ENCODE results near the gene TARS3.
"Not testable (repeated sequence)": the region's sequence is repeated elsewhere in the genome, so short reads cannot be mapped to it uniquely, and the experiment has no call there.

Gene TARS3

GRCh38 chr15:101657968-101658784, 66.1 kb downstream of the TARS3 start:
- H3K9ac ChIP-seq: no peak overlapping the region
- no peaks in the 10 kb centered on the region for H3K9me3 ChIP-seq (ENCODE audit: control insufficient read depth, low read length)
- no peaks in the 10 kb centered on the region for H3K79me2 ChIP-seq
- no peak overlapping the region for H3K27ac ChIP-seq
- no peak overlapping the region for H3K4me3 ChIP-seq (ENCODE audit: low read depth, low read length)
- no peaks in the 10 kb centered on the region for H3K4me1 ChIP-seq
- no peak for TF ChIP-seq CTCF (IDR thresholded peaks at IDR 0.05)
- H2AFZ ChIP-seq: no peak overlapping the region
- no peaks in the 10 kb centered on the region for H3K36me3 ChIP-seq (ENCODE audit: control insufficient read depth, insufficient read depth, low read length)
- H3K27me3 ChIP-seq (ENCODE audit: control insufficient read depth, insufficient read depth, low read length): no peaks in the 10 kb centered on the region
- peak overlapping the region; percentile 24 for H3K4me2 ChIP-seq (ENCODE audit: low read length)

- H3K36me3 ChIP-seq (ENCODE audit: control insufficient read depth, insufficient read depth, low read length): no peaks in the 10 kb centered on the region
- no peak overlapping the region for H2AFZ ChIP-seq
- H3K9ac ChIP-seq: no peak overlapping the region
- H3K4me2 ChIP-seq (ENCODE audit: low read length): no peak overlapping the region
- no peak overlapping the region for H3K4me3 ChIP-seq (ENCODE audit: low read depth, low read length)
- TF ChIP-seq CTCF (IDR thresholded peaks at IDR 0.05): no peak
- no peak overlapping the region for H3K27ac ChIP-seq
- no peaks in the 10 kb centered on the region for H3K79me2 ChIP-seq
- no peaks in the 10 kb centered on the region for H3K27me3 ChIP-seq (ENCODE audit: control insufficient read depth, insufficient read depth, low read length)
- H3K4me1 ChIP-seq: no peaks in the 10 kb centered on the region
- no peaks in the 10 kb centered on the region for H3K9me3 ChIP-seq (ENCODE audit: control insufficient read depth, low read length)
Measured at GRCh38 chr15:101657171-101657570, 67.1 kb downstream of the TARS3 start.

GRCh38 chr15:101654624-101655337, 69.5 kb downstream of the TARS3 start:
- H3K9me3 ChIP-seq (ENCODE audit: control insufficient read depth, low read length); H3K27me3 ChIP-seq (ENCODE audit: control insufficient read depth, insufficient read depth, low read length); H3K4me1 ChIP-seq; H2AFZ ChIP-seq; H3K27ac ChIP-seq; H3K4me2 ChIP-seq (ENCODE audit: low read length); H3K4me3 ChIP-seq (ENCODE audit: low read depth, low read length); H3K36me3 ChIP-seq (ENCODE audit: control insufficient read depth, insufficient read depth, low read length); H3K9ac ChIP-seq: not testable (repeated sequence)
- peaks cover 14% of the 10 kb centered on the region for H3K79me2 ChIP-seq

GRCh38 chr15:101654171-101654570, 70.1 kb downstream of the TARS3 start:
- no peak for TF ChIP-seq CTCF (IDR thresholded peaks at IDR 0.05)
- Histone ChIP-seq H3K79me2 (peaks cover 16% of the 10 kb centered on the region), H3K4me3 (ENCODE audit: low read depth, low read length) (no peak overlapping the region)

GRCh38 chr15:101652786-101653430, 71.4 kb downstream of the TARS3 start:
- H3K4me1 ChIP-seq: peaks cover 12% of the 10 kb centered on the region
- H3K79me2 ChIP-seq: peaks cover 16% of the 10 kb centered on the region
- no peak overlapping the region for H3K9ac ChIP-seq
- TF ChIP-seq CTCF (IDR thresholded peaks at IDR 0.05): no peak
- no peaks in the 10 kb centered on the region for H3K9me3 ChIP-seq (ENCODE audit: control insufficient read depth, low read length)
- H3K4me3 ChIP-seq (ENCODE audit: low read depth, low read length): peak overlapping the region; percentile 92
- H2AFZ ChIP-seq: peak overlapping the region; percentile 97
- peak overlapping the region; percentile 99 for H3K4me2 ChIP-seq (ENCODE audit: low read length)
- H3K27me3 ChIP-seq (ENCODE audit: control insufficient read depth, insufficient read depth, low read length): no peaks in the 10 kb centered on the region
- H3K27ac ChIP-seq: peak overlapping the region; percentile 88
- no peaks in the 10 kb centered on the region for H3K36me3 ChIP-seq (ENCODE audit: control insufficient read depth, insufficient read depth, low read length)

More at GRCh38 chr15:101654171-101654570, 70.1 kb downstream of the TARS3 start:
- no peaks in the 10 kb centered on the region for H3K27me3 ChIP-seq (ENCODE audit: control insufficient read depth, insufficient read depth, low read length)
- H3K4me2 ChIP-seq (ENCODE audit: low read length): no peak overlapping the region
- no peak overlapping the region for H3K27ac ChIP-seq
- H3K9me3 ChIP-seq (ENCODE audit: control insufficient read depth, low read length): no peaks in the 10 kb centered on the region
- no peak overlapping the region for H3K9ac ChIP-seq
- H3K4me1 ChIP-seq: peaks cover 12% of the 10 kb centered on the region
- H3K36me3 ChIP-seq (ENCODE audit: control insufficient read depth, insufficient read depth, low read length): no peaks in the 10 kb centered on the region
- no peak overlapping the region for H2AFZ ChIP-seq

All from parathyroid adenoma (tissue), 2 donors.